Erythroblast (primary cell): ENCODE measurements around the gene ATG12.

Experiments used
- DNase-seq, 2 experiments: peaks; one replicate each; lab custom pipeline; 2025; lab: John Stamatoyannopoulos, UW
- GATA1 ChIP-seq: IDR thresholded peaks from 2 replicates; pipeline ENCODE4 v1.6.1; 2011; ENCODE audit warnings: low read depth, mild to moderate bottlenecking, control low read depth, low read length, moderate library complexity
- POLR2A ChIP-seq: IDR thresholded peaks from 2 replicates; pipeline ENCODE4 v1.6.1; 2011; ENCODE audit warnings: mild to moderate bottlenecking, low read length

ATG12 gene

DNA sequence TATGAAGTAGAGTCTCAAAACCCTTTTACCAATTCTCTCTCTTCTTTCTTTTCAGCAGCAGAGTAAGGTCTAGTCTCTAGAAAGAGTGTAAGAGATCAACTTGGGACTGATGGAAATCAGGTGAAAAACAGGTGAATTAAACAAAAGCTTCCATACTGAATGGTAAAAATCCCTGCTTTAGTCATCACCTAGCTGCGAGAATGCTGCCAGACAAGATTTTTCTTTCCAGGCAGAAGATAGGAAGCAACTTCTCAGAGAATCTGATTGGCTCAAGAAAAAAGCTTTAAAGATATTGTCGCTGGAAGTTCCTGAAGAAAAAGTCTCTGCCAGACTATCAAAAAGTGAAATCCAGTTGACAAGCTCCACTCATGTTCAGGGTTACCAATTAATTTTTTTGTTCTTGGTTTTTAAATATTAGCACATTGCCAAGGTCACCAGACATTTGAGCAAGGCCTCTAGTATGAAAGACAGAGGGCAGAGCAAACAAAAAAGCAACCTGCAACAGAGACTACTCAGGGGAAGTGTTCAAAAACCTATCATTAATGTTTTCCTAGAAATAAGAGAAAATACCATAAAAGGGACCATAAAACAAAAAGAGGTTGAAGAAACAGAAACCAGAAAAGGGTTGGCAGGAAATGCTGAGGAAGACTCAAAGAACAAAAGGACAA is 34.2 kb downstream of the ATG12 start:
- no peak for DNase-seq
- TF ChIP-seq GATA1 (no peak), POLR2A (no peak)

- no peak for DNase-seq
Measured at GRCh38 chr5:115801984-115802383, 39.4 kb downstream of the ATG12 start.

GRCh38 chr5:115801152-115801551 is 40.2 kb downstream of the ATG12 start:
- DNase-seq = no peak

More at GRCh38 chr5:115801984-115802383, 39.4 kb downstream of the ATG12 start:
- TF ChIP-seq GATA1 = no peak
- no peak for TF ChIP-seq POLR2A

DNA sequence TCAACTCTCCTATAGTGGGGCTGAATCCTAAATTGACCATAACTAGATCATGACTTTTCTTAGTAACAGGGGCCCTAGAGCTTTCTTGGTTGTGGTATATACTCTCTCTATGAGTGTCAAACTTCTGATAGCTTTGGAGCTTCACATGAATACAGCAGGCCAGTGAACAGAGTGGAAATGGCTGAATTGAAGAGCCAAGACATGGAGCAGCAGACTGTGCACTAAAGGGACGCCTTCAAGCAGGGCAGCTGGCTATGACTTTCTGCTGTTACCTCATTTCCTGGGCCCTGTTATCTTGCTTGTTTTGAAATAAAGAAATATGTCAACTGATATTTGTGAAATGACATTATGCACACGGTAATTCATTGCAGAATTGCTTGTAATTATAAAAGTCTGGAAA is 41.3 kb downstream of the ATG12 start:
- TF ChIP-seq GATA1 (no peak), POLR2A (no peak)
- no peak for DNase-seq

More at GRCh38 chr5:115801152-115801551, 40.2 kb downstream of the ATG12 start:
- no peak for TF ChIP-seq POLR2A
- no peak for TF ChIP-seq GATA1

DNA sequence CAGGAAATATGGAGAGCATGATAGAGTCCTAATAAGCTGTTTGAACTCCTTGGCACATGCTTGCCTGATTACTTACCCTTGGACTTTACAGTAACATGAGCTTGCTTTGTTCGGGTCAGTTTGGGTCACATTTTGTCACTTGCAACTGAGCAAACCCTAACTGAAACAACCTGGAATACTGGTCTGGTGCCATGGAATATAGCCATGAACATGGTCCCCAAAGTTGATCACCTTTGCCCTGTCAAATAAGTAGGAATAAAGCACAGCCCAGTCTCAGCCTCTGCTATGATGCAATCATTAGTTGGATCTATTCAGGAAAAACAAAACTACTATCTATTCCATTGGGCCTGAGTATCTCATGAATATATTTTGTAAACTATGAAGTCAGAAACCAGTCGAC is 43.1 kb downstream of the ATG12 start:
- TF ChIP-seq POLR2A (no peak), GATA1 (no peak)
- no peak for DNase-seq

DNA sequence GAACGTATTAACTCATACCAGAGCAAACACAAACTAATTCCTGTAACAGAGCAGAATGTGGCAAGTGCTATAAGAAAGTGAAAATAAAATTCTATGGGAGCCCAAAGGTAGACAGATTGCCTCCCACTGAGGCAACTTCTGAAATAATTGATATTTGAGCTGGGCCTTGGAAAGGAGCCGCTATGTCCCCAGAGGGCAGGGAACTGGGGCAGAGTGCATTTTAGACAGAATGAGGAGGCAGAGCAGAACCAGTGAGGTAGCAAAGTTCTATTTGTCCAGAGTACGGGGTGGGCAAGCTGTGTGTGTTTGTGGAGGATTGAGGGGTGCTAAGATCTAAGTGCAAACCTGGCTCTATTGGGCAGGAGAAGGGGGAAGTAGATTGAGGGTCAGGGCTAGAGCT is 44.7 kb downstream of the ATG12 start:
- DNase-seq = no peak
- TF ChIP-seq GATA1 (no peak), POLR2A (no peak)

GRCh38 chr5:115795700-115796099 is 45.7 kb downstream of the ATG12 start:
- TF ChIP-seq GATA1 (no peak), POLR2A (no peak)
- no peak for DNase-seq

DNA sequence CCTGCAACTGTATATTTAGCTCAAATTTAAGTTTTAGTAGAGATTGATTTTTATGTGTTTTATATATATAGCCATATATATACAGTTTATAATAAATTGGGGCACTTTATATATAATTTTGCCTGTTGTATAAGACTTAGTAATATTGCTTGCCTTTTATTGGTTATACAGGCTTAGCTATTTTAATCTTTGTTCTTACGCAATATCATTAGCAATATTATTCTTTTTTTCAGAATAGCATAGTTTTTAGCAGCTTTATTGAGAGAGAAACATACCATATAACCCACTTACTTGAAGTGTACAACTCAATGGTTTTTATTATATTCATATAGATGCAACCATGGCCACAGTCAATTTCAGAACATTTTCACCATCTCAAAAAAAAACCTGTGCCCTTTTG is 52.9 kb downstream of the ATG12 start:
- TF ChIP-seq GATA1 = no peak
- TF ChIP-seq POLR2A = no peak
- no peak for DNase-seq

- DNase-seq = no peak
- TF ChIP-seq POLR2A (no peak), GATA1 (no peak)
Measured at GRCh38 chr5:115787426-115787825, 53.9 kb downstream of the ATG12 start.

DNA sequence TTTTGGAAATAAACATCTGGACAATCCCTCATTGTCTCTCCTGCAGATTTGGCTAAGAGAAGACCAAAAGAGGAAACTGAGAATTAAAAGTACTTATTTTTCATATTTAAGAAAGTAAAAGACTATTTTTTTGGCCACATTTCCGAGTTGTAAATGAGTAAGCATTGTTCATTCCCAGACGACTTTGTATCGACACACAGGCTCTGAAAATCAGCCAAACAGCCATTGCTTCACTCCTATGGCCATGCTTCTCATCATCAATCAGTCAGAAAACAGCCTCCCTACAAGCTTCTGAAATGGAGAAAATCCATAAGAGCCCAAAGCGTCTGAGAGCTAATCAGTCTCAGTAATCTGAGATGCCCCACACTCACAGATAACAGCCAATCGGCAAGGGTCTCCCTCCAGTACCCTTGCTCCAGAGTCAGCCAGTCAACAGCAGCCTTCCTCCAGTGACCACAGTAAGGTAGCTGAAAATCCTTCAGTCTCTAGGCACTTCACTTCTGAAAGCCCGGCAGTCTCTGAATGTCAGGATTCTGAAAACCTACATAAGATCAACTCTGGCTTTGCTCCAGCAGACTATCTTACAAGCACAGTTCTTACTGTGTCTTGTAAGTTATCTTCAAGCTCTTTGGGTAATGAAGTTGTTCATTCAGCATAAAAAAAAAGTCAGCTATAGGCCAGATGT is 55.8 kb downstream of the ATG12 start:
- DNase-seq = no peak

DNA sequence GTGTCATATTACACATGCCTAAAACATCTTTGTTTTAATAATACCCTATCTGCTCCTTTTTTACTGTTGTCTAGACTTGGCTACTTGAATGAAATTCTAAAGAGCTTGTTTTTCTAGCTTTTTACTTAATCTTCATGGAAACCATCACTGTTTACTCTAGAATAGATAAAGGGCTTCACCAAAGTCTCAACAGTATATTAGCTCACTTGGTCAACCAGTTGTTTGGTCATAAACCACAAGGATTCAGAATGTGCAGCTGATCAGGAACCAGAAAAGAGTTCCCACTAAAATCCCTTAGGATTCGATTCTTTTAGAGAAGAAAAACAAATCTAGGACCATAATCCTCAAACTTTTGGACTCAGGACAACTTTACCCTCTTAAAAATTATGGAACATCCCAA is 62.9 kb downstream of the ATG12 start:
- TF ChIP-seq POLR2A (no peak), GATA1 (no peak)

More for the DNA sequence above, 55.8 kb downstream of the ATG12 start:
- no peak for TF ChIP-seq GATA1
- TF ChIP-seq POLR2A = no peak

More for the DNA sequence above, 62.9 kb downstream of the ATG12 start:
- DNase-seq = no peak
